GM18517 (cell line): ENCODE results near the gene LPP.

Source experiments
- ATAC-seq: cut with Tn5 transposase; IDR thresholded peaks from one replicate; pipeline ENCODE4 v1.9.1; 2021; ENCODE audit warnings: mild to moderate bottlenecking, moderate library complexity; ENCODE audit not compliant: unreplicated experiment

LPP gene

GRCh38 chr3:188798556-188799145, 644.7 kb downstream of the LPP start:
- no peak for ATAC-seq

- ATAC-seq = no peak
Observed at GRCh38 chr3:188801393-188801792, 647.4 kb downstream of the LPP start.

- no peak for ATAC-seq
Observed at GRCh38 chr3:188802645-188803044, 648.7 kb downstream of the LPP start.

DNA sequence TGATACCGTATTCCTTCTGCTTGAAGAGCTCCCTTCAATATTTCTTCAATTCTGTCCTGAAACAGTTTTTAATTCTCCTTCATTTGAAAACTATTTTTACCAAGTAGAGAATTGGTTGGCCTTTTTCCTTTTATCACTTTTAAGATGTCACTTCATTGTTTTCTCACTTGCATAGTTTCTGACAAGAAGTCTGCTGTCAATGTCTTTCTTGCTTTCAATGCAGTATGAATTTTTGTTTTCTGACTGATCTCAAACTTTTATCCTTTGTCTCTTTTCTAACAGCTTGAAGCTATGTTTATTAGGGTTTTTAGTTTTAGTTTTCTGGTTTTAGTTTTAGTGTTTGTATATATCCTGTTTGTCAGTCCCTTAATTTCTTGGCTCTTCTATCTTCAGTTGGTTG, 653.0 kb downstream of the LPP start:
- no peak for ATAC-seq

DNA sequence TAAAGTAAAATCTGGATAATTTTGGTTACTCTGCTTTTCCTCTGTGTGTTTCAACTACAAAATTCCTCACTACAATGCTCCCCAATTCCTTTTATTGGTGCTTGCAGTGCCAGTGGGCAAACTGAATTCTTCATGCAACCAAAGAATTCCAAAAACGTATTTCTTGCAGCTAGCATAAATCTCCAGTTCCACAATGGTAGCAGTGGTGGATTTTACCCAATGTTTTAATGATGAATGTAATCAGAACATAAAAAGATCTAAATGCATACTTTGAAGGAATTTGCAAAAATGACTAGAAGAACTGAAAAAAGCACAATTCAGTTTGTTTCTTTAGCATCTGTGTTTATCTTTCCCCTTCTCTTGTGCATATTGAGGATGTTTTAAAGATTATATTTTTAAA, 658.2 kb downstream of the LPP start:
- ATAC-seq = no peak

GRCh38 chr3:188814581-188814980, 660.6 kb downstream of the LPP start:
- no peak for ATAC-seq

DNA sequence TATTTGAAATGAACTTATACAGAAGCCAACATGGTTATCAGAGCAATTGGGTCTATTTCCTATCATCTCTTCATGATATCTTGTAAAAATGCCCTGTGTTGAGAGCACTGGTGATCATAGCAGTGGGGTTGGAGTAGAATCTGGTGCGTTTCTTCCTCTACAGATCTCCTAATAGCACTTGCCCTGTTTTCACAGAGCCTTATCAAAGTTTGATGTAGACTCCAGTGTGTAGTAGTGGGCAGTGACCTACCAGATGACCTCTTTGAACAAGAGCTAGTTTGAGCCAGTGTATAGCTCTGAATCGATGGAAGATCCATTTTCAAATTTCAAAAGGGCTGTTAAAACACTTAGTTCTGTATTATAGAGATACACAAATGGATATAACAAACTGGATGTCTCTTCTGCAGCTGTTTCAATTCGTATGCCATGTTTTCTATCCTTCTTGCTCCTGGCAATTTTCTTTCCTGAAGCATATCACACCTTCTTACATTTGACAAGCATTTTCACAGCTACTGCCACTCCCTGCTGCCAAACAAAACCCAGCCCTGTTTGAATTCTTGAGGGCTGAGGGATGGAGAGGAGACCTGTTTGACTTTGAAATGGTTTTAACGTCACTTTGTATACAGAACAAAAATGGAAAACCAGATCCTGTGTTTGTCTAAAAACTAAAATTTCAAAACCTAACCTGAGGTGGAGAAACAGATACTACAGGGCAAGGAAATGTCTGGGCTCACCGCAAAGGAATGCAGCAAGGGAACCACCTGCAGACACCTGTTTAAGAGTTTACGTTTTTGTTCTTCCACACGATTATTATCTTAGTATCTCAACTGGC, 663.4 kb downstream of the LPP start:
- no peak for ATAC-seq

GRCh38 chr3:188817935-188818269, 663.9 kb downstream of the LPP start:
- no peak for ATAC-seq

- ATAC-seq = no peak
Observed at GRCh38 chr3:188818282-188818681, 664.3 kb downstream of the LPP start.

DNA sequence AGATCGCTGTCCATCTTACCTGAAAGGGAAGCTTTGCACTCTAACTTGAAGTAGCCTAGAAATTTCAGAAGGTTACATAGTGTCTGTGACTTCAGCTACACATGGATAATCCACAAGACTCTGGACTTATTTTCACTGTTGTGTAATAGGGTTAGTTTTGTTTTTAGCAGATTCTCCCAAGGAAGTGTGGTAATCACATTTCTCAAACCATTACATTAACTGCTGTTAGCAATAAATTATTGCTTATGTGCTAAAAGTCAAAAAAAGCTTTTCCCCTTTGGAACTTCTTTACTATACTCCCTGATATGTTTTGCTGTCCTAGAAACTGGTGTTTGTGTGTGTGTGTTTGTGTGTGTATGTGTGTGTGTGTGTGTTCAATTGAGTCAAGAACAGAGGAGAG, 666.0 kb downstream of the LPP start:
- no peak for ATAC-seq

DNA sequence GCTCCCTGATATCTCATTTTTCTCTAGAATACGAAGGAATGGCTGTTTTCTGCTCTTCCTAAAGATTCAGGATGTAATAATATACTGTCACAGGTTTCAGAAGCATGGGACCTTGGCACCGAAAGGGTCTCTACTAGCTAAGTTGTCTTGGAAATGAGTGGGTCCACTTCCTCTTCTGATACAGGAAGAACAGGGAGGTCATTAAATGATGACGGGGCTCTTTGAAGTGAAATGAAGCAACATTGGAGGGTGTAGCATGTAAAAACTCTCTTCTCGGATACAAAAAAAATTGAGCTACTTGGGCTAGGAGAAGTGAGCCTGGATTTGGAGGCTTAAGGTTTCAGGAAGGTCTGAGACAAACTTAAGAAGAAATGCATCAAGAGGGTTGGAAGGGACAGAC, 668.0 kb downstream of the LPP start:
- ATAC-seq = no peak

GRCh38 chr3:188822411-188822810, 668.5 kb downstream of the LPP start:
- no peak for ATAC-seq

- ATAC-seq = no peak
Observed at GRCh38 chr3:188824566-188824965, 670.6 kb downstream of the LPP start.

GRCh38 chr3:188825901-188826300, 671.9 kb downstream of the LPP start:
- no peak for ATAC-seq

- no peak for ATAC-seq
Observed at GRCh38 chr3:188826574-188826973, 672.6 kb downstream of the LPP start.

GRCh38 chr3:188827103-188827502, 673.1 kb downstream of the LPP start:
- ATAC-seq = no peak

DNA sequence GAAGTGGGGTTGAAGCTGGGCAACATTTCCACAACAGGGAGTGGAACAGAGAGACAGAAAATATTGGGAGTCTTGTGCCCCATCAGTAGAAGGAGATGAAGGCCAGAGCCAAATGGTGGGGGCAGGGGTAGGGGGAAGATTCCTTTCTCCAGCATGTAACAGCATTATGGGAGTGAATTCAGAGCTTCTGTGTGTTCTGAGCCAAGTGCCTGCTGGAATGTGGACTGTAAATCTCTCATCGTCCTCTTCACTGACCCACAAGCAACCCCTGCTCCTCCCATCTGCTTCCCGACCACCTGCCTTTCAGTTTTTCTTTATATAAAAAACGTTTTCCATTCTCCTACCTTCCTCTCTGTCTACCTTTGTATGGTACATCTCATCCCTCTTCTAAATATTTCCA, 673.6 kb downstream of the LPP start:
- ATAC-seq = no peak

- no peak for ATAC-seq
Observed at GRCh38 chr3:188829130-188829529, 675.2 kb downstream of the LPP start.

GRCh38 chr3:188829576-188829975, 675.6 kb downstream of the LPP start:
- no peak for ATAC-seq

GRCh38 chr3:188830893-188831292, 676.9 kb downstream of the LPP start:
- ATAC-seq = no peak

DNA sequence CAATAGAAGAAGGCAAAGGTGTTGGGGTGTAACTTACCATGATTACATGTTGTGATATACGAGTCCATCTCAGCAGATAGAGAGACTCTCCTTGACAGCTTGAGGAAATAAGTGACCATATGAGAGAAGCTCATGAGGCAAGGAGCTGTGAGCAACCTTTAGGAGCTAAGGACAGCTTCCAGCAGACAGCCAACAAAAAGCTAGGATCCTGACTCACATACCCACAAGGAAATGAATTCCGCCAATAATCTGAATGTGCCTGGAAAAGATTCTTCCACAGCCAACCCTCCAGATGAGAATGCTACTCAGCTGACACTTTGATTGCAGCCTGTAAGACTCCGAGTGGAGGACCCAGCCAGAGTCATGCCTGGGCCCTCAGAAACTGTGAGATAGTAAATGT, 678.2 kb downstream of the LPP start:
- ATAC-seq = no peak

- ATAC-seq = no peak
Observed at GRCh38 chr3:188832961-188833721, 679.2 kb downstream of the LPP start.
